Measurements from ENCODE around the gene ZNF19.

DNA sequence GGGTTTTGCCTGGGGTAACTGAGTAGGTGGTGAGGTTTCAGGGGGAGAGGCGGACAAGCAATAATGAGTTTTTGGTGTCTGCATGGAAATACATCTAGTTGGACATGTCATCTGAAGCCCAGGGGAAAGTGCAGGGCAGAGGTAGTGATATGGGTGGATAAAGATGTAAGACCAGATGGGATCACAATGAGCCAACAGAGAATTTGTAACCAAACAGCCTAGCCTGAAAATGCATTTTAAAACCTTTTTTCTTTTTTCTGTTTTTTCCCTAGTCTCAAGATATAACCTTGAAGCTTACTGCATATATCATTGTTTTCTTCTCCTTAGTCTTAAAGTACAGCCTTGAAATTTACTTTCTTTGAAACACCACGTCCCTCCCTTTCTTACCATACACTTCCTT, 3.7 kb upstream of the ZNF19 start:
- TF ChIP-seq POLR2A (IDR thresholded peaks at IDR 0.05), result no peak
- TF ChIP-seq, protein P1, sequence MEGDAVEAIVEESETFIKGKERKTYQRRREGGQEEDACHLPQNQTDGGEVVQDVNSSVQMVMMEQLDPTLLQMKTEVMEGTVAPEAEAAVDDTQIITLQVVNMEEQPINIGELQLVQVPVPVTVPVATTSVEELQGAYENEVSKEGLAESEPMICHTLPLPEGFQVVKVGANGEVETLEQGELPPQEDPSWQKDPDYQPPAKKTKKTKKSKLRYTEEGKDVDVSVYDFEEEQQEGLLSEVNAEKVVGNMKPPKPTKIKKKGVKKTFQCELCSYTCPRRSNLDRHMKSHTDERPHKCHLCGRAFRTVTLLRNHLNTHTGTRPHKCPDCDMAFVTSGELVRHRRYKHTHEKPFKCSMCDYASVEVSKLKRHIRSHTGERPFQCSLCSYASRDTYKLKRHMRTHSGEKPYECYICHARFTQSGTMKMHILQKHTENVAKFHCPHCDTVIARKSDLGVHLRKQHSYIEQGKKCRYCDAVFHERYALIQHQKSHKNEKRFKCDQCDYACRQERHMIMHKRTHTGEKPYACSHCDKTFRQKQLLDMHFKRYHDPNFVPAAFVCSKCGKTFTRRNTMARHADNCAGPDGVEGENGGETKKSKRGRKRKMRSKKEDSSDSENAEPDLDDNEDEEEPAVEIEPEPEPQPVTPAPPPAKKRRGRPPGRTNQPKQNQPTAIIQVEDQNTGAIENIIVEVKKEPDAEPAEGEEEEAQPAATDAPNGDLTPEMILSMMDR (IDR thresholded peaks at IDR 0.05), result no peak
